Spleen (tissue), 7 donors: Measurements from ENCODE around the gene TPO.

Source experiments
- CTCF ChIP-seq, 11 experiments: fragments of 200-600 bp in 7 of 11; fragments of 450-650 bp in 4 of 11; sonication (generic) in 4 of 11; IDR thresholded peaks in 8 of 11; conservative IDR thresholded peaks in 3 of 11; 1 replicate in 7 of 11; 2 replicates in 4 of 11; pipeline versions ENCODE4 v1.4.0 to v1.8.0; 2016 to 2021; ENCODE audit warnings: antibody characterized with exemption in 11 of 11, inconsistent platforms in 4 of 11, mild to moderate bottlenecking in 1 of 11
- POLR2A ChIP-seq, 3 donors: fragments of 450-650 bp; IDR thresholded peaks; one replicate each; pipeline ENCODE4 v1.5.1; 2017; ENCODE audit warnings: antibody characterized with exemption in 3 of 3, mild to moderate bottlenecking in 1 of 3
- donor health status: DM: no; HTN: no; CAD: no; lungs with moderate emphysema.
- donor health status: DM: no; HTN: no; CAD: no.
- donor health status: DM: no; HTN: no; CAD: no.

DNA sequence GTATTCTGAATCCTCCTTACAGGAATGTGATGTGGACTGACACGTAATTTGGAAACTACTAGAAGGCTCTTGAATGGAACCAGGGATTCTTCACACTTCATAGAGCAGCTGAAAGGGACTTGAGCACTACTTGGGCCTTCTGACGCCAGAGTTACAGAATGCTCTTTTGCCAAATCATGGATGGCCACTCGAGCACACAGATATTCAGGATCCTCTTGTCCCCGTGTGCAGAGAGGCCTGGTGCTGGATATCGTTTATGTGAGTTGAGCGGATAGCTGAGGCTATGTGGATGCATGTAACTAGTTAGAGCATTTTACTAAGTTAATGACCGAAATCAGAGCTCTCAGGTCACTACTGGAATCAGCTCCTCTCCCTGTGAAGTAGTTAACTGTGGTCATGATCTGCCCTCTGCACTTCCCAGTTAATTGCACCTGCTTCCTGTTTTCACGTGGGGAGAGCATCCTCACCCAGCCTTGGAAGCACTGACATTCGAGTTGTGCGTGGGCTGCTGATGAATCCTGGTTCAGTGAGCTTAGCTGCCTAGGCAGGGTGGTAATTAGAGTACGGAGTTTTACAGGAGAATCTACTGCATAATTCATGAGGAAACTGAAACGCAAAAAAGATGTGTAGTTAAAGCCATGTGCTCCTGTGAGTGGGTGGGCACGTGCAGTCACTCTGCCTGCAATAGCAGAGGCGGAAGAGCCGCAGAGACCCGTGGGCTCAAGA is 5.2 kb upstream of the TPO start:
- TF ChIP-seq POLR2A (IDR thresholded peaks at IDR 0.05) (no peak), CTCF (IDR thresholded peaks at IDR 0.05 in 8 of 11, conservative IDR thresholded peaks at IDR 0.05 in 3 of 11) (no peak)
